ENCODE measurements around the gene HEMGN. TPM values are rescaled to one million over a fixed set of nuclear protein-coding genes. Genes with fewer than 3 reads are reported as not detected.
A peak's percentile ranks its signal among the peaks of the same experiment; 100 is the strongest.

The HEMGN gene
- total RNA-seq, 6 experiments from 2014 or later = 0.09 to 2.9 (median 1.0) TPM; not detected in 3

- Histone ChIP-seq H3K27ac (no peak overlapping the region), H3K9me3 (no peaks in the 10 kb centered on the region), H3K27me3 (peaks cover 0 to 7% of the 10 kb centered on the region in 2 donors), H3K36me3 (no peaks in the 10 kb centered on the region), H3K4me1 (no peaks in the 10 kb centered on the region), H3K4me3 (no peak overlapping the region)
- ATAC-seq (no peak), DNase-seq (no peak)
- intact Hi-C loops (cut with DNase I) = loop anchor here in 1 of 2 donors (10.0 kb wide), 1 partner anchor 106 kb away; no protein-coding TSS in a partner anchor
- WGBS (ENCODE audit: insufficient coverage, low coverage, low lambda C conversion rate, missing lambda C conversion rate) = 65% methylated on average over 4 of the region's 4 CpGs
- TF ChIP-seq POLR2A (IDR thresholded peaks at IDR 0.05) (no peak), CTCF (IDR thresholded peaks at IDR 0.05) (no peak)
These were observed 8.9 kb downstream of the HEMGN start for GRCh38 chr9:97928986-97929604.

GRCh38 chr9:97925497-97926334, 12.3 kb downstream of the HEMGN start:
- Histone ChIP-seq H3K27ac (no peak overlapping the region), H3K4me1 (peaks cover 0 to 17% (median 3%) of the 10 kb centered on the region in 4 donors), H3K27me3 (peaks cover 0 to 7% of the 10 kb centered on the region in 2 donors), H3K4me3 (no peak overlapping the region), H3K36me3 (no peaks in the 10 kb centered on the region), H3K9me3 (no peaks in the 10 kb centered on the region)
- intact Hi-C loops (cut with DNase I) = loop anchor here in 1 of 2 donors (10.0 kb wide), 1 partner anchor 109 kb away; no protein-coding TSS in a partner anchor
- WGBS (ENCODE audit: insufficient coverage, low coverage, low lambda C conversion rate, missing lambda C conversion rate) = 55% methylated on average over 5 of the region's 5 CpGs
- no peak for TF ChIP-seq POLR2A (IDR thresholded peaks at IDR 0.05)
- no peak for TF ChIP-seq CTCF (IDR thresholded peaks at IDR 0.05)
- no peak for DNase-seq
- no peak for ATAC-seq

GRCh38 chr9:97924386-97924785, 13.6 kb downstream of the HEMGN start:
- DNase-seq = no peak
- no peaks in the 10 kb centered on the region for H3K9me3 ChIP-seq
- TF ChIP-seq POLR2A (IDR thresholded peaks at IDR 0.05) = no peak
- TF ChIP-seq CTCF (IDR thresholded peaks at IDR 0.05) = no peak
- peaks cover 0 to 7% of the 10 kb centered on the region in 2 donors for H3K27me3 ChIP-seq
- H3K4me1 ChIP-seq = peaks cover 0 to 28% (median 3%) of the 10 kb centered on the region in 4 donors
- H3K27ac ChIP-seq = no peak overlapping the region
- 40% methylated on average over 4 of the region's 4 CpGs for WGBS (ENCODE audit: insufficient coverage, low coverage, low lambda C conversion rate, missing lambda C conversion rate)
- H3K36me3 ChIP-seq = no peaks in the 10 kb centered on the region
- no peak overlapping the region for H3K4me3 ChIP-seq
- intact Hi-C loops (cut with DNase I) = loop anchor here in 1 of 2 donors (10.0 kb wide), 1 partner anchor 110 kb away; no protein-coding TSS in a partner anchor
- no peak for ATAC-seq

- no peaks in the 10 kb centered on the region for H3K9me3 ChIP-seq
- DNase-seq (peak; percentile 55 to 82 (median 65)), ATAC-seq (peak; percentile 60 to 68 (median 65))
- 0% methylated on average over 8 of the region's 8 CpGs for WGBS (ENCODE audit: insufficient coverage, low coverage, low lambda C conversion rate, missing lambda C conversion rate)
- peaks cover 0 to 7% of the 10 kb centered on the region in 2 donors for H3K27me3 ChIP-seq
- peak overlapping the region in 2 of 3 donors; percentile 7 to 61 for H3K4me3 ChIP-seq
- intact Hi-C loops (cut with DNase I) = loop anchor here in 1 of 2 donors (10.0 kb wide), 1 partner anchor 111 kb away; no protein-coding TSS in a partner anchor
- TF ChIP-seq POLR2A (IDR thresholded peaks at IDR 0.05) (no peak), CTCF (IDR thresholded peaks at IDR 0.05) (peak; percentile 74 to 83 (median 79))
- peaks cover 0 to 28% (median 3%) of the 10 kb centered on the region in 4 donors for H3K4me1 ChIP-seq
- no peaks in the 10 kb centered on the region for H3K36me3 ChIP-seq
- peak overlapping the region in 1 of 3 donors; percentile 98 for H3K27ac ChIP-seq
These were observed 14.4 kb downstream of the HEMGN start for GRCh38 chr9:97923529-97924108.

All from right lobe of liver (tissue), 6 donors.